OCI-LY1 (cell line): ENCODE data around the gene MPHOSPH9.
A peak's percentile ranks its signal among the peaks of the same experiment; 100 is the strongest.

Experiments
- H2AFZ ChIP-seq: fragments of 200-600 bp; sonication (generic), shearing (Covaris generic); 2 replicates; pipeline ENCODE4 v1.6.0; 2014; ENCODE audit warnings: antibody characterized with exemption, mild to moderate bottlenecking, low read length
- H3F3A ChIP-seq: fragments of 200-600 bp; sonication (generic), shearing (Covaris generic); 2 replicates; pipeline ENCODE4 v1.6.0; 2014; ENCODE audit warnings: mild to moderate bottlenecking, antibody characterized with exemption, low read length, moderate library complexity; ENCODE audit not compliant: insufficient read depth
- H3K27ac ChIP-seq: fragments of 200-600 bp; sonication (generic); 2 replicates; pipeline ENCODE4 v1.5.1; 2014; ENCODE audit warnings: low read length, mixed run types, mild to moderate bottlenecking, low read depth; ENCODE audit not compliant: poor library complexity, severe bottlenecking
- H3K27me3 ChIP-seq: fragments of 200-600 bp; sonication (generic); 2 replicates; pipeline ENCODE4 v1.6.0; 2014; ENCODE audit warnings: antibody characterized with exemption, mild to moderate bottlenecking, low read length, moderate library complexity; ENCODE audit not compliant: insufficient read depth
- H3K36me3 ChIP-seq: fragments of 200-600 bp; sonication (generic); 2 replicates; pipeline ENCODE4 v1.6.1; 2014; ENCODE audit warnings: mild to moderate bottlenecking, antibody characterized with exemption, low read length, moderate library complexity, mixed read lengths; ENCODE audit not compliant: insufficient read depth
- H3K4me1 ChIP-seq: fragments of 200-600 bp; sonication (generic); 2 replicates; pipeline ENCODE4 v1.5.1; 2014; ENCODE audit warnings: mild to moderate bottlenecking, low read length, moderate library complexity; ENCODE audit not compliant: insufficient read depth, severe bottlenecking
- H3K4me2 ChIP-seq: fragments of 200-600 bp; sonication (generic), shearing (Covaris generic); 2 replicates; pipeline ENCODE4 v1.6.1; 2014; ENCODE audit warnings: low read length
- H3K4me3 ChIP-seq: fragments of 200-600 bp; sonication (generic); 2 replicates; pipeline ENCODE4 v1.5.1; 2014; ENCODE audit warnings: low read length, low read depth, mild to moderate bottlenecking, mixed read lengths; ENCODE audit not compliant: poor library complexity, severe bottlenecking
- H3K79me2 ChIP-seq: fragments of 200-600 bp; shearing (Covaris generic); 2 replicates; pipeline ENCODE4 v1.6.1; 2016; ENCODE audit warnings: mixed run types, low read length, mixed read lengths; ENCODE audit not compliant: insufficient read depth
- H3K9ac ChIP-seq: fragments of 200-600 bp; sonication (generic), shearing (Covaris generic); 2 replicates; pipeline ENCODE4 v1.6.1; 2014; ENCODE audit warnings: mild to moderate bottlenecking, low read length, mixed read lengths
- H3K9me2 ChIP-seq: fragments of 200-600 bp; sonication (generic), shearing (Covaris generic); 2 replicates; pipeline ENCODE4 v1.6.1; 2014; ENCODE audit warnings: low read depth, mild to moderate bottlenecking, low read length, mixed read lengths
- H3K9me3 ChIP-seq: fragments of 200-600 bp; shearing (Covaris generic); 2 replicates; pipeline ENCODE4 v1.6.1; 2014; ENCODE audit warnings: low read length, mixed read lengths
- H4K20me1 ChIP-seq: fragments of 200-600 bp; sonication (generic), shearing (Covaris generic); 2 replicates; pipeline ENCODE4 v1.6.0; 2016; ENCODE audit warnings: mild to moderate bottlenecking, low read length; ENCODE audit not compliant: insufficient read depth
- CTCF ChIP-seq: fragments of 200-600 bp; sonication (generic), shearing (Covaris generic); IDR thresholded peaks from 2 replicates; pipeline ENCODE4 v1.5.1; 2017; ENCODE audit warnings: mild to moderate bottlenecking, antibody characterized with exemption, low read length, moderate library complexity, mixed read lengths
- EZH2 ChIP-seq: fragments of 200-600 bp; sonication (generic), shearing (Covaris generic); IDR thresholded peaks from 2 replicates; pipeline ENCODE4 v1.8.0; 2017; ENCODE audit warnings: borderline replicate concordance, mixed run types, mild to moderate bottlenecking, antibody characterized with exemption, low read length, moderate library complexity, mixed read lengths

MPHOSPH9 gene

GRCh38 chr12:123118497-123118896 is 114.4 kb downstream of the MPHOSPH9 start:
- Histone ChIP-seq H3K36me3 (peaks cover 18% of the 10 kb centered on the region; the same call in 1 of the 2 replicates), H4K20me1 (no peaks in the 10 kb centered on the region), H3K79me2 (peaks cover 55% of the 10 kb centered on the region), H2AFZ (no peak overlapping the region), H3K27me3 (no peaks in the 10 kb centered on the region), H3K4me2 (no peak overlapping the region), H3K9me2 (no peaks in the 10 kb centered on the region), H3K4me1 (peaks cover 100% of the 10 kb centered on the region), H3K4me3 (no peak overlapping the region), H3K9me3 (no peaks in the 10 kb centered on the region), H3K9ac (peak overlapping the region; percentile 41; the same call in 1 of the 2 replicates), H3F3A (peaks cover 14% of the 10 kb centered on the region), H3K27ac (peak overlapping the region; percentile 100)
- TF ChIP-seq CTCF (no peak), EZH2 (no peak)

- Histone ChIP-seq H3K27ac (peak overlapping the region; percentile 100), H3K4me1 (peaks cover 95% of the 10 kb centered on the region), H3F3A (no peaks in the 10 kb centered on the region; the same call in 1 of the 2 replicates), H3K9ac (peak overlapping the region; percentile 34), H3K4me3 (peak overlapping the region; percentile 10), H3K36me3 (peaks cover 27% of the 10 kb centered on the region; the same call in 1 of the 2 replicates), H2AFZ (no peak overlapping the region), H3K79me2 (peaks cover 63% of the 10 kb centered on the region), H3K9me2 (no peaks in the 10 kb centered on the region), H3K27me3 (no peaks in the 10 kb centered on the region), H3K9me3 (no peaks in the 10 kb centered on the region), H3K4me2 (peak overlapping the region; percentile 17), H4K20me1 (no peaks in the 10 kb centered on the region)
- TF ChIP-seq CTCF = no peak
- TF ChIP-seq EZH2 = no peak
Observed at GRCh38 chr12:123115409-123116121, 117.4 kb downstream of the MPHOSPH9 start.

DNA sequence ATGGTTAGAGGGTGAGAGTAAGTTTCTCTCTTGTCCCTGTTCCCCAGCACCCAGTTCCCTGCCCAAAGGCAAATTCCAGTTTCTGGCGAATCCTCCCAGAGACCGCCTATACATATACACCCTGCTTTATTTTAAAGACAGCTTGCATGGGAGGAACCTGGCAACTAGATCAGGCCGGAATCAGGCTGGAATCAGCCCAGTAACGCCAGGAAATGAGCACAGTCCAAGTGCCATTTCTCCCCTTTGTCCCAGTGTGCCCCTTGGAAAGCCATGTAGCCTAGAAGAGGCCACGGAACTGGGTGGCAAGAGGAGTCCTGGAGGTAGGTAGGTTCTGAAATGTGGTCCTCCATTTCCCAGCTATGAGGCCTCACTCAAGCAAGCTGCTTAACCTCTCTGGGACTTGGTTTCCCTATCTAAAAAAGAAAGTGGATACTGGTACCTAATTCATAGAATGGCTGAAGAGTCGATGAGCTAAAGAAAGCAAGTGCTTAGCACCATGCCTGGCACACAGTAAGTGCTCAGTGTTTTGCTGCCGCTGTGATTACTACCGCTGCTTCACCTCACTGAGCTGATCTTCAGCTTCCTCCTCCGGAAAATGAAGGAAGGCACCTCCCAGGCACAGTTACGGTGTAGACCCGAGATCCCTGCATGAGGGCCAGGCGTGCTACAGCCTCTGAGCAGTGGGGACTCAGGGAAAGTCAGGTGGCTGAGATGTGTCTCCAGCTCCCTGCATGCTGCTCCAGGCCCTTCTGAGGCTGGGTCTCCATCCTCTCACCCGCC is 118.4 kb downstream of the MPHOSPH9 start:
- H3K27me3 ChIP-seq = no peaks in the 10 kb centered on the region
- TF ChIP-seq CTCF (no peak), EZH2 (no peak)

More for the DNA sequence above, 118.4 kb downstream of the MPHOSPH9 start:
- peak overlapping the region; percentile 34 for H3K9ac ChIP-seq
- H3K27ac ChIP-seq = peak overlapping the region; percentile 100
- H3K4me2 ChIP-seq = peak overlapping the region; percentile 17
- H3K4me3 ChIP-seq = peak overlapping the region; percentile 0
- H3F3A ChIP-seq = no peaks in the 10 kb centered on the region
- H4K20me1 ChIP-seq = no peaks in the 10 kb centered on the region
- H3K4me1 ChIP-seq = peaks cover 88% of the 10 kb centered on the region
- H2AFZ ChIP-seq = no peak overlapping the region
- peaks cover 38% of the 10 kb centered on the region; the same call in 1 of the 2 replicates for H3K36me3 ChIP-seq
- no peaks in the 10 kb centered on the region for H3K9me2 ChIP-seq
- no peaks in the 10 kb centered on the region for H3K9me3 ChIP-seq
- peaks cover 62% of the 10 kb centered on the region for H3K79me2 ChIP-seq
